ENCODE data around the gene EDN1.

The EDN1 gene

DNA sequence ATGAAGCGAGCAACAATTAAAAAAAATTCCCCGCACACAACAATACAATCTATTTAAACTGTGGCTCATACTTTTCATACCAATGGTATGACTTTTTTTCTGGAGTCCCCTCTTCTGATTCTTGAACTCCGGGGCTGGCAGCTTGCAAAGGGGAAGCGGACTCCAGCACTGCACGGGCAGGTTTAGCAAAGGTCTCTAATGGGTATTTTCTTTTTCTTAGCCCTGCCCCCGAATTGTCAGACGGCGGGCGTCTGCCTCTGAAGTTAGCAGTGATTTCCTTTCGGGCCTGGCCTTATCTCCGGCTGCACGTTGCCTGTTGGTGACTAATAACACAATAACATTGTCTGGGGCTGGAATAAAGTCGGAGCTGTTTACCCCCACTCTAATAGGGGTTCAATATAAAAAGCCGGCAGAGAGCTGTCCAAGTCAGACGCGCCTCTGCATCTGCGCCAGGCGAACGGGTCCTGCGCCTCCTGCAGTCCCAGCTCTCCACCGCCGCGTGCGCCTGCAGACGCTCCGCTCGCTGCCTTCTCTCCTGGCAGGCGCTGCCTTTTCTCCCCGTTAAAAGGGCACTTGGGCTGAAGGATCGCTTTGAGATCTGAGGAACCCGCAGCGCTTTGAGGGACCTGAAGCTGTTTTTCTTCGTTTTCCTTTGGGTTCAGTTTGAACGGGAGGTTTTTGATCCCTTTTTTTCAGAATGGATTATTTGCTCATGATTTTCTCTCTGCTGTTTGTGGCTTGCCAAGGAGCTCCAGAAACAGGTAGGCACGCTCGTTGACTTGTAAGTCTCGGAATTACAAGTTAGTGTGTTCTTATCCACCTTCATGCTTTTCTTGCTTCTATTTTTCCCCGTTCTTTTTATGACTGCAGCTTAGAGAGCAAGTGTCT is at the start of gene EDN1:
Gene EDN1, plus strand, starts transcription at position 429 of the 888 bp plus-strand sequence. Its CDS starts 269 bp downstream, at position 698.
- no peak for DNase-seq (ENCODE audit: low read depth)

DNA sequence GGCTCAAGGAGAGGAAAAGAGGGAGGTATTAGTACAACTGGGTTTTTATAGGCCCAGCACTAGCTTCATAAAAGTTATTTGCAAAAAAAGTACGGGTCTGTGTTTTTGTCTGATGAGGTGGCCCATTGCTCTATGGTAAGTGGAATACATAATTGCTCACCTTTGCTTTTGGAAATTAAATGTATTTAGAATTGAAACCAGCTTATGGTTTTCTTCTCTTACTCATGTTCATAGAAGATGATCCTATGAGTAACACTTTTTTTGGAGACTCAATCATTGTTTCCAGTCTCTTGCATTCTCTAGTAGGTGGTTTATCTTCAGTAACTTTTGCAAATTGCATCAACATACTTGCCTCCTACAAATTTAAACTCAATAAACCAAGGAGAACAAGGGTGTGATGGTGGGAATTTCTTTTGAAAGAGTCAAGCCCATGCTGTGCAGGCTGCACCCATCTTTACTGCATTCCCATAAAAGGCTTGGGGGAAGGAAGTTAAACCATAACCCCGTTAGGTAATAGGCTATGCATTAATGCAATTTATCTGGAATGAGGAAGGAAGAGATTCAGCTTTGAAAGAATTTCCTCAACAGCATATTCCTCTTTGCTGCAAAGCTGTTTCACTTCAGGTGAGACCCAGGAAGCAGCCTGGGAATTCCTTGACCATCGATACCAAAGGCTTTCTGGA is 48.5 kb upstream of the EDN1 start:
- DNase-seq (ENCODE audit: low read depth) = no peak

DNA sequence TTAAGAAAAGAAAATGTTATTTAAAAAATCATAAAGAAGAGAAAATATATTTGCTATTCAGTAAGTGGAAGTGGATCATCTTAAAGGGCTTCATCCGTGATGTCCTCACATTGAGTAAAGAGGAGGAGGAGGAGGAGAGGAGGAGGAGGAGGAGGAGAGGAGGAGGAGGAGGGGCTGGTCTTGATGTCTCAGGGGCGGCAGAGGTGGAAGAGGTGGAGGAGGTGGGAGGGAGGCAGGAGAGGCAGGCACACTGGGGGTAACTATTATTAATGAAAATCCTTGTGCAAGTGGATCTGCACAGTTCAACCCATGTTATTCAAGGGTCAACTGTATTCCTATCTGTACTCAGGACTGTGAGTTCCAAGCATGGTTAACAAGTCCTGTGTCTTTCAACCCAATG is 47.0 kb upstream of the EDN1 start:
- no peak for DNase-seq (ENCODE audit: low read depth)

DNA sequence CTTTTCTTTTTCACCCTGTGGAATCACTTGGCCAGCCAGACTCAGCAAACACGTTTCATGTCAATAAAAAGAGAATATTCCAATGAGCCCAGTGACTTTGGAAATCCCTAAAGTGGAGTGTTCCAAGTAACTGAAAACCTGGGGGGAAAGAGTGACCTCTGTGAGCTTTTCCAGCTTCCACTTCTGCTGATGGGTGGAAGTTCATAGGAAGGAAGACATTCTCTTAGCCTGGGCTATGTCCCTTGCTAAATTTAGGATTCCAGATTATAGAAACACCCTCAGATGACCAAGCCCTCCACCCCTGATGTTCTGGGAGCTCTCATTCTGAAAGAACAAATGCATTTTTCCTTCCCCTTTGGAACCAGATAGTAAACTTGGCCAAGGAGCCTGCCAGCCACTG is 44.8 kb upstream of the EDN1 start:
- no peak for DNase-seq (ENCODE audit: low read depth)

DNA sequence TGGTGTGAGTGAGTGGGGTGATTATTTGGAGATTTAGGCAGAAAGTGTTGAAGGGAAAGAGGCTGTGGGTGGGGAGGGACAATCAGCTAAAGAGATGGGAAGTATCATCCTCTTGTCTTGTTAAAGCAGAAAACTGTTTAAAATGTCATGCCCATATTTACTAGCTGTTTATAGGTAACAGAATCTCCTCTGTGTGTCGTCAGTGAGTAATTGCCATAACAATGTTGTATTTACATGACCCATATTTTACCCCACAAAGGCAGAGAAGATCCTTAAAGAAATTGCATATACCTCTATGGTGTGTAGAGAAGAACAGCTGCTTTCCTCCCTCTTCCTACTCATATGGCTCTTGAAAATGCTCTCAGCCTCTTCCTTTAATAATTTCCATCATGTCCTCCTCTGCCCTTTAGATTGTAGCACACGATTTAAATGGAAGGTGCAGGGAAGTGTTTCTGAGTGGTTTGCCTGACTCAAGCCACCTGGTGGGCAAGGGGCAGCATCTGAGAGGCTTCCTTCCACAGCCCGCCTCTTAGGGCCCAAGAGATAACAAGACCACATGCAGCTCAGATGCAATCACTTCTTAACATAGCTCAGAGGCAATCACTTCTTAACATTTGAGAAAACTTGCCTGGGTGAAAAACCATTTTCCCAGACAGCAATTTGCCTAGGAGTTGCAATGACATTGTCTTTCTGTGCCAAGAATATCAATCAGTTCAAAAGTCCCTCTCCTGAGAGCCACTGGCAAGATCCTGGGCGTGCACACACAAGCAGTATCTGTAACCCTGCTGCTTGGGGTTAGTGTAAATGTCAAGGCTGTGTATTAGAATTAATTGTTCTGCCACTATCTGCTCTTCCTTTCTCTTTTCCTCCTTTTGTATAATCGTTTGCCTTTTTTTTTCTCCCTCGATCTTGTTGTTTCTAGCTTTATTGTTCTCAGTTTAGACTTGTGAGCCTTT is 44.1 kb upstream of the EDN1 start:
- no peak for DNase-seq (ENCODE audit: low read depth)

DNA sequence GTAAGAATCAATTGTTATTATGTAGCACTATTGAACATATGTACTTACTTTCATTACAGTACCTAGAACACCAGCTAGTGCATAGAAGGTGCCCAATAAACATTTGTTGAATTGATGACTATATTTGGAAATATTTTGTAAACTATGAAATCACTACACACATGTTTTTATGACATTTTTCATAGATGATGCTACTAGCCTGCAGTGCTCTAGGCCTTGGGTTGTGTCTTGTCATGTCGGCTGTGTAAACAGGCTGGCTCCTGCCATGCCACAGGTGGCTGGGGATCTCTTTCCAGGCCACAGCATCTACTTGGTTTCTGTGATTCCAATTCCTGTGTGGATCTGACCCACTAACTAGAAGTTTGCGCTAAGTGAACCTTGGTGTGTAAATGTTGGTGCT is 43.3 kb upstream of the EDN1 start:
- no peak for DNase-seq (ENCODE audit: low read depth)

DNA sequence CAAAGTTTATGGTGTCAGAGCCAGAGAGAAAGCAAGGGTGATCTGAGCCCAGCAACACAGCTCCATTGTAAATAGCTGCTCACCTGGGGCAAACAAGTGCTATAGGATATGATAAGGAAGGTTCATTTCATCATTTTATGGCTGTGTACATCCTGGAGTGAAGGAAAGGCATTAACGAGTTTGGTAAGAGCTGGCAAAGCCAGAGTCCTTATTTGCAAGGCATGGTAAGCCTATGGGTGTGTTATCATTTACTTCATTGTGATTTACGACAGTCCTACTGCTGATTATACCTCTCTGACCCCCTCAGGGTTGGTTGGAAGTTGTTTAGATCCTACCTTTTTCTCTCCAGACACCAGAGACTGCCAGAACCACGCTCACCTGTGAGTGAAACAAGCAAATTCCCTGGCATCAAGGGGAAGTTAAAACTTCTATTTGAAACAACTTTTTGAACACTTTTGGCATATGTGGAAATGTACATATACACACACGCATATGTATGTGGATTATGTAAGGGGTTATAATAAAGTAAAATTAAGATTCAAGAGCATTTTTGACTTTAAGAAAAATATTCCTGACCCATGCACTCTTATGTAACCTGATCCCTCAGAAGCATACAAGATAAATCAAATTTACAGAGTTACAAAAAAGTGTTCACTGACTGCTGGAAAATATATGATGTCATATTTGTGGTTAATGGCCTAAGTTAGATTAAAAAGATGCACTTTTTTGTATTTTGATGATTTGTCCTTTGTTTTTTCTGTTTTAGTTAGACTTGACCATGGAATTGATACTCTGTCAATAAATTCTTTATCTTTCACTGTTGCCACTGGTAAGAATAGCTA is 40.4 kb upstream of the EDN1 start:
- no peak for DNase-seq (ENCODE audit: low read depth)

DNA sequence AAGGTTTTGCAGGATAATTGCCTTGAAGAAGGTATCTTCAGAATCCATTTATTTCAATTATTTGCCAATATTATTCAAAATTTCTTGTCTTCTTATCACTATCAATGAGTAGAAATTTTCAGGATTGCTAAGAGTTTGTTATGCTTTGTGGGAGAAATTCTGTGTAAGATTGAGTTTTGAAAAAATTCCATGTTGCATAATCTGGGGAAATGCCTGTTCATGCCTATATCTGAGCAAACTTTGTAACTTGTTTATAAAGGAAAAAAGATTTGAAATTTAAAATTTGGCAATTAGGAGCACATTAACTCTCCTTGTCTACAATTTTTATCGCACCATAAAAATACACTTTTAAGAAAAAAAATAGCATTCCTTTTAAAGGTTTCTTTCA is 39.8 kb upstream of the EDN1 start:
- no peak for DNase-seq (ENCODE audit: low read depth)

DNA sequence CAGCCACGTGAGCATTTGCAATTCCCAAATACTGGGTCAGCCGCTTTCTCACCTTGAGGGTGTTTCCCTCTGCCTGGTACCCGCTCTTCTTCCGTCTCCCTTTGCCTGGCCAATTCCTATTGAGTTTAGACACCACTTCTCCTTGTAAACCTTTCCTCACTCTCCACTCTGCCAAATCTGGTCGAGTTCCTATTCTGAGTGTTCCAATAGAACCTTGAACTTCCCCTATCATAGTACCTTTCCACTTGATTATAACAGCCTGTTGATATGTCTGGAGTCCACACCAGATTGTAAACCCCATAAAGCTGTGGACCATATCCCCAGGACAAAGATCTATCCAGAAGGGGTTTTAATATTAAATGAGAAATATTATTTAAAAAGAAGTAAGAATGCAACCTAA is 36.0 kb upstream of the EDN1 start:
- no peak for DNase-seq (ENCODE audit: low read depth)

DNA sequence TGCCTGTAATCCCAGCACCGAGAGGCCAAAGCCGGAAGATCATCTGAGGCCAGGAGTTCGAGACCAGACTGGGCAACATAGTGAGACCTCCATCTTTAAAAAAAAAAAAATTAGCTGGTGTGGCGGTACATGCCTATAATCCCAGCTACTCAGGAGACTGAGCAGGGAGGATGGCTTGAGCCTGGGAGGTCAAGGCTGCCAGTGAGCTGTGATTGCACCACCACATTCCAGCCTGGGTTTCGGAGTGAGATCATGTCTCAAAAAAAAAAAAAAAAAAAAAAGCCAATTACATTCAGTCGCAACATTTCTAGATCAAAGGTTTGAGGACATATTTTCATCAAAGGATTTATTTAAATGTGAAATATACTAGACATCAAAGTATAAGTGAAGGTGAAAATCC is 32.0 kb upstream of the EDN1 start:
- no peak for DNase-seq (ENCODE audit: low read depth)

DNA sequence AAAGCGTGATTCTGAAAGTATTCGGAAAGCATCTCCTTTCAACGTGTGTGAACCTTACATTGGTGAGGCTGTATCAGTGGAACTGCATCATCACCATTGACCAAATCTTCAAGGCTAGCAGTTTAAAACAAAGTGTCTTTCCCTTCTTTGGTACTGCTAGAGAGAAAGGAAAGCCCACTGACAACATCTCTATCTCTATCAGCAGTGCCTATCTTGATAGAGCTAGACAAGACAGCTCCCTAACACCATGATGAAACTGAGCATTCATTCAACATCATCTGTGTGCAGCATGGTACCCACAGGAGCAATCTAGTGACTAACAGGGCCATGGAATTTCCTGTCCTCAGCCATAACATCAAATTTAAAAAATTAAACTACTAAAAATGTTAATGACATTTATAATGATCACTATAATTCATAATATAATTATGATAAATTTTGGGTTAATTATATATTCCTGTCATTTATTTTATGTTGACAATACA is 31.5 kb upstream of the EDN1 start:
- no peak for DNase-seq (ENCODE audit: low read depth)

DNA sequence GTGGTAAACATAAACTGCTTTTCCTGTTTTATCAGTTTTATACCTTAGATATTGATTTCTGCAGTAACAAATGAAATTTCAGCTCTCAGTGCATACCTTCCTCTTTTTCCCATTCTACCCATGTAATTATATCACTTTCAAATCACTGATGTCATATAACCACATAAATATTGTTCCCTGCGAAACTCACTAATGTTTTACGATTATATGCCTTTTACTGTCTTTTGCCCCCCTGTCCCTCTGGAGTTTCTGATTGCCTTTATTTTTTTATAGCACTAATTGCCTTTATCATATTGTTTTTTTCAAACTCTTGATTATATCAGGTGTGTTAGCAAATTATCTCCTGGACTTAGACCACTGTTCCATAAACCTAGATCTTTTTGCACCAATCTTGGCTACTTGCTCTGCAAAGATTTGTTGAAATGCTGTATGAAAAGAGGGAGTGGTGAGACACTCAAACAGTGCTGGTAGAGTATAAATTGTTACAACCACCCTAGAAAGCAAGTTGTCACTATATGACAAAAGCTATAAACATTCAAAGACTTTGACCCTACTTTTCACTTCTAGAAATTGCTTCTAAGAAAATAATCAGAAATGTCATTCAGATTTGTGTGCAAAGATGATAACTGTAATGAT is 29.6 kb upstream of the EDN1 start:
- no peak for DNase-seq (ENCODE audit: low read depth)

DNA sequence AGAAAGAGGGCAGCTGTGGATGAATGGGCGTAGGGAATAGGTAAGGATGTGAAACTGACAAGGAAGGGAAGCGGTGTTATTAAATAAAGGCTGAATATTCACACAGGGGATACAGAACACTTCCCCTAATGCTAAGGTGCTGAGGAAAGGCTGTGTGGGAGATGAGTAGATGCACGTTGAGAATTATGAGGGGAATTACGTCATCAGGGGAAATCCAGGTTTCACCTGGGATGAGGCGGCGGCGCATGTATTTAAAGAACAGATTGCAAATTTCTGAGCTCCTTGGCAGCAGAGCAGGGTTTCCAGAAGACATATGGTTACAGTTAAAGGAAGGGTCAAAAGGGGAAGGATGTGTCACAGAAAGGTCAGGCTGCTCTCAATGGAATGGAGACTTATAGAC is 28.7 kb upstream of the EDN1 start:
- DNase-seq (ENCODE audit: low read depth) = no peak

DNA sequence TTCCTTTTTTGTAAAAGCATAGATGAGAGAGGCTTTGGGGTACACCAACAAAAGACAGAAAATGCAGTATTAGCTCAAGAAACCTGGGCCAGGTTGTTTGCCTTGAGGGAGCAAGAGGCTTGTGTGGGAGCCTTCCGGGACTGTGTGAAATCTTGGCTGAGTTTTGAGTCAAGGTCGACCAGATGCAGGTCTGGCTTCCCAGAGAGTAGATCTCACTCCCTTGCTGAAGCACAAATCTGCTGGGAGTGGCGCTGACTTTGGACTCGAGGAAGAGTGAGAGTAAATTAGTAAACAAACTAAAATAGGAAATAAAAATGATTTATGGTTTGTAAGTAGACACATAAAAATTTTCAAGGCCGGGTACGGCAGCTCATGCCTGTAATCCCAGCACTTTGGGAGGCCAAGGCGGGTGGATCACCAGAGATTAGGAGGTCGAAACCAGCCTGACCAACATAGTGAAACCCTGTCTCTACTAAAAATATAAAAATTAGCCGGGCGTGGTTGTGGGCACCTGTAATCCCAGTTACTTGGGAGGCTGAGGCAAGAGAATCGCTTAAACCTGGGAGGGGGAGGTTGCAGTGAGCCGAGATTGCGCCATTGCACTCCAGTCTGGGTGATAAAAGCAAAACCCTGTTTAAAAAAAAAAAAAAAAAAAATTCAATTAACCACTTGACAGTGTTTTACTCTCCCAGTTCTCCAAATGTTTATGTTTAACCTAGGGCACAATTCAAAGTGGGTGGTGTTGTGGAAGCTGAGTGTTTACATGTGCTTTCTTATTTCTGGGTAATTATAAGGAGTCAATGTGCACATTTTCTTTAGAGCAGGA is 27.7 kb upstream of the EDN1 start:
- DNase-seq (ENCODE audit: low read depth) = no peak

DNA sequence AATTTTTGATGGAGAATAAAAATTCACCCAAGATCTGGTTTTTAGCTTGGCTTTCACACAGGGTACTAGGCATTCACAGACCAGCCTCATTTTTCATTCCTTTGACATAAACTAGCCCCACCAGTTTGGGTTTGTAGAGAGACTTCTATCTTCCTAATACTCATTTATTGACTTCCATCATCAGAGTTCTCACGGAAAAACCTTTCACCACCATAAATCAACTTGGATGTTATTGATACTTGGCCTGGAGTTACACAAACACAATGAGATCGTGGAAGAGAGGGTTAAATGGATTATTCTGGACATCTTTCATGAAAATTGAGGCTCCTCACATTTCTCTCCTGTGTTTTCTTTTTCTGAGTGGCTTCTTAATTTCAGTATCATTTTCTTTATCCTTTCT is 26.8 kb upstream of the EDN1 start:
- no peak for DNase-seq (ENCODE audit: low read depth)

DNA sequence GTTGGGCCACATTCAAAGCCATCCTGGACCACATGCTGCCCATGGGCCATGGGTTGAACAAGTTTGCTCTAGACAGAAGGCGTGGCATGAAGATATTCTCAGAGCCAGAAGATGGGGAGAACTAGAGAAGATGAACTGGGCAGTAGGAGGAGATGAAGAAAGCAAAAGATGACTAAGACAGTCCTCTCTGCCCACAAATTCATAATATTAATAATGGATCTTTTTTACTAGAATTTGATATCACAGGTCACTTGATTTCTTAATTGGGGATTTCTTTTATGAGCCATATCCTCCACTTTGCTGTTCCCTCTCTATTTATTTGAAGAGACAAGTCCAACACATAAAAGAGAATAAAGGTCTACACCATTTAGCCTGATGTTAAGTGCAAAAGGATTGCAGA is 25.5 kb upstream of the EDN1 start:
- DNase-seq (ENCODE audit: low read depth) = no peak

DNA sequence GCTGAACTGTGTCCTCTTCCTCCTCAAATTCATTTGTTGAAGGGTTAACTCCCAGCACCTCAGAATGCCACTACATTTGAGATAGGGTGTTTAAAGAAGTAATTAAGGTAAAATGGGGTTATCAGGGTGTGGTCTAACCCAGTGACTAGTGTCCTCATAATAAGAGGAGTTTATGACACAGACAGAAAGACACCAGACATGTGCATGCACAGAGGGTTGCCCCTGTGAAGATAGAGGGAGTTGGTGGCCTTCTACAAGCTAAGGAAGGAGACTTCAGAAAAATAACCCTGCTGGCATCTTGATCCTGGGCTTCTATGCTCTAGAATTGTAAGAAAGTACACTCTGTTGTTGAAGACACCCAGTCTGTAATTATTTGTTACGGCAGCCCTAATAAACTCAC is 24.9 kb upstream of the EDN1 start:
- DNase-seq (ENCODE audit: low read depth) = no peak

DNA sequence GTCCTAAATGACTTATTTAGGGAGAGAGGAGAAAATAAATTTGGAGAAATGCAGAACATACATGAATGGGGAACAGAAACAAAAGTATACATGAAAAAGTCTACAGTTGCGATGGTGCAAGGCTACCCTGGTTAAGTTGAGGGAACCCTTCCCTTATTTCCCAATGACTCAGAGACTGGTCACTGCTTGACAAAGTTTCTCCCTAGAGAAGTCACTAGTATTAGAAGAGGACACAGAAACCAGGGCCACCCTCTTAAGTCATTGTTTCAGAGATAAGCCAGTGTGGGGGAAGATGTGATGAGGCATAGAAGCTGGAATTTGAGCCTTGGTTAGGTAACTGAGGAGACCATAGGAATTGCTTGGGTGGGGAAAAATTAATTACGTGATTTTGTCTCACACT is 24.4 kb upstream of the EDN1 start:
- DNase-seq (ENCODE audit: low read depth) = no peak

DNA sequence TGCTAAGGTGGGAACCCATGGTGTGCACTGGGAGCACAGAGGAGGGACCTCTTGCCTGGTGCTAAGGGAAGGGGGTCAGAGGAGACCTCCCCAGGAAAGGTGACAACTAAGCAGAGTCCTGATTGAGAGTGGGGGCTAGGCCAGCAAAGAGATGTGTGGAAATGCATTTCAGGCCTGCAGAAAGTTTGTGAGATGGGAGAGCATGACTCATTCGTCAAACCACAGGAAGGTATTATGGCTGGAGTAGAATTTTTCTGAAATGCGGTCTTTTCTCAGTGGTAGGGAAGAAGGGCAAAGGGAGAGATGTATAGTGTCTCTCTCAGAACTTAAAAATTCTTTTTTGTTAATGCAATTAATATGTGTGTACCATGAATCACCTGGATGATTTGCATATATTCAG is 23.6 kb upstream of the EDN1 start:
- no peak for DNase-seq (ENCODE audit: low read depth)

DNA sequence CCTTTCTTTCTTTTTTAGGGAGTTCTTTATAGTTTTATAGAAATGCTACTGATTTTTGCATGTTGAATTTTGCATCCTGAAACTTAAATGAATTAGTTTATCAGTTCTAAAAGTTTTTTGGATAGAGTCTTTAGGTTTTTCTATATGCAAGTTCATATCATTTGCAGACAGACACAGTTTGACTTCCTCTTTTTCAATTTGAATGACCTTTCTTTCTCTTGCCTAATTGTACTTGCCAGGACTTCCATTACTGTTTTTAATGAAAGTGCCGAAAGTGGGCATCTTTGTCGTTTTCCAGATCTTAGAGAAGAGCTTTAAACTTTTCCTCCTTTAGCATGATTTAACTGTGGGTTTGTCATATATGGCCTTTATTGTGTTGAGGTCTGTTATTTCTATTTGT is 21.1 kb upstream of the EDN1 start:
- DNase-seq (ENCODE audit: low read depth) = no peak

Measured in CMK (cell line).